CD14-positive monocyte (primary cell): Measurements from ENCODE around the gene CXCL17. TPM values are rescaled to one million over a fixed set of nuclear protein-coding genes. Genes with fewer than 3 reads are reported as not detected.

Source experiments
- DNase-seq, 3 donors: peaks; one replicate each; pipeline ENCODE4 v3.0.0-alpha.2; 2011 to 2022
- H2AFZ ChIP-seq: 2 replicates; pipeline ENCODE4 v1.6.0; 2012; ENCODE audit warnings: mild to moderate bottlenecking, low read depth, low read length, inconsistent platforms; ENCODE audit not compliant: insufficient read depth, poor library complexity, severe bottlenecking
- H3K27ac ChIP-seq, 2 donors: 1 replicate in 1 of 2; 2 replicates in 1 of 2; pipeline ENCODE4 v1.5.1; 2012 to 2013; ENCODE audit warnings: low read length in 2 of 2, control low read depth in 1 of 2, inconsistent platforms in 1 of 2, low read depth in 1 of 2, mild to moderate bottlenecking in 1 of 2
- H3K27me3 ChIP-seq, 2 donors: one replicate each; pipeline versions ENCODE4 v1.6.0 to v1.6.1; 2011 to 2013; ENCODE audit warnings: low read length in 2 of 2; ENCODE audit not compliant: control insufficient read depth in 2 of 2, insufficient read depth in 2 of 2
- H3K36me3 ChIP-seq, 2 donors: replicated peaks in 1 of 2; 1 replicate in 1 of 2; 2 replicates in 1 of 2; pipeline versions ENCODE4 v1.5.1 to v1.6.1; 2012 to 2013; ENCODE audit warnings: low read length in 2 of 2, control low read depth in 1 of 2, inconsistent platforms in 1 of 2, mild to moderate bottlenecking in 1 of 2; ENCODE audit not compliant: insufficient read depth in 2 of 2, control insufficient read depth in 1 of 2
- H3K4me1 ChIP-seq, 2 donors: 1 replicate in 1 of 2; 2 replicates in 1 of 2; pipeline versions ENCODE4 v1.5.1 to v1.6.1; 2012 to 2013; ENCODE audit warnings: low read length in 2 of 2, control low read depth in 1 of 2, inconsistent platforms in 1 of 2, mild to moderate bottlenecking in 1 of 2, moderate library complexity in 1 of 2; ENCODE audit not compliant: insufficient read depth in 2 of 2, control insufficient read depth in 1 of 2
- H3K4me2 ChIP-seq: replicated peaks from 2 replicates; pipeline ENCODE3; 2012; ENCODE audit warnings: low read length, moderate library complexity, mild to moderate bottlenecking; ENCODE audit not compliant: poor library complexity, severe bottlenecking; ENCODE audit errors: extremely low read depth
- H3K4me3 ChIP-seq, 3 experiments: fragments of 200-600 bp in 1 of 3; sonication (generic) in 1 of 3; replicated peaks in 1 of 3; 1 replicate in 2 of 3; 2 replicates in 1 of 3; pipeline ENCODE4 v1.5.1; 2011 to 2013; ENCODE audit warnings: low read length in 3 of 3, mild to moderate bottlenecking in 3 of 3, control low read depth in 2 of 3, low read depth in 2 of 3, inconsistent platforms in 1 of 3, moderate library complexity in 1 of 3
- H3K79me2 ChIP-seq: 2 replicates; pipeline ENCODE4 v1.6.0; 2012; ENCODE audit warnings: mild to moderate bottlenecking, control low read depth, inconsistent platforms, low read length, moderate library complexity; ENCODE audit not compliant: insufficient read depth
- H3K9ac ChIP-seq: 2 replicates; pipeline ENCODE4 v1.6.0; 2017; ENCODE audit warnings: low read length, mild to moderate bottlenecking; ENCODE audit not compliant: insufficient read depth, poor library complexity, severe bottlenecking
- H3K9me3 ChIP-seq, 2 donors: replicated peaks in 1 of 2; 1 replicate in 1 of 2; 2 replicates in 1 of 2; pipeline versions ENCODE4 v1.5.1 to v1.6.1; 2012 to 2013; ENCODE audit warnings: low read length in 2 of 2, control low read depth in 1 of 2; ENCODE audit not compliant: control insufficient read depth in 1 of 2, insufficient read depth in 1 of 2
- H4K20me1 ChIP-seq: 2 replicates; pipeline ENCODE4 v1.6.0; 2012; ENCODE audit warnings: mild to moderate bottlenecking, low read length, control low read depth, moderate library complexity; ENCODE audit not compliant: insufficient read depth
- H3K27ac Mint-ChIP-seq, 7 donors: one replicate each; pipeline ENCODE4 v1.8.0; 2020; ENCODE audit warnings: mild to moderate bottlenecking in 7 of 7, mixed read lengths in 7 of 7, moderate library complexity in 6 of 7, inconsistent platforms in 2 of 7
- H3K27me3 Mint-ChIP-seq, 3 donors: one replicate each; pipeline ENCODE4 v1.8.0; 2021 to 2022; ENCODE audit warnings: low read depth in 3 of 3, mild to moderate bottlenecking in 3 of 3, mixed read lengths in 3 of 3, moderate library complexity in 3 of 3, inconsistent platforms in 1 of 3
- H3K36me3 Mint-ChIP-seq, 2 donors: one replicate each; pipeline ENCODE4 v1.8.0; 2020; ENCODE audit warnings: mixed read lengths in 2 of 2, inconsistent platforms in 1 of 2, mild to moderate bottlenecking in 1 of 2
- H3K4me1 Mint-ChIP-seq: one replicate; pipeline ENCODE4 v1.8.0; 2020; ENCODE audit warnings: mild to moderate bottlenecking, mixed read lengths
- H3K4me3 Mint-ChIP-seq, 2 donors: one replicate each; pipeline ENCODE4 v1.8.0; 2020; ENCODE audit warnings: mild to moderate bottlenecking in 2 of 2, mixed read lengths in 2 of 2, moderate library complexity in 1 of 2
- H3K9me3 Mint-ChIP-seq, 7 donors: one replicate each; pipeline ENCODE4 v1.8.0; 2020 to 2022; ENCODE audit warnings: mixed read lengths in 7 of 7, mild to moderate bottlenecking in 6 of 7, moderate library complexity in 6 of 7, inconsistent platforms in 2 of 7
- CTCF ChIP-seq: fragments of 200-600 bp; IDR thresholded peaks from one replicate; pipeline ENCODE4 v1.8.0; 2022; ENCODE audit warnings: antibody characterized with exemption, mild to moderate bottlenecking
- WGBS: methylation state at CpG from one replicate; pipeline ENCODE4 v1.1.5; 2013; ENCODE audit warnings: missing lambda C conversion rate; ENCODE audit not compliant: insufficient coverage; 5-methylcytosine and 5-hydroxymethylcytosine counted together
- intact Hi-C, 2 donors: fragments of 100-400 bp; cut with micrococcal nuclease; formaldehyde crosslinking; loops; one replicate each; pipeline versions ENCODE4 v1.15.0 to v1.15.1; 2023
- polyA plus RNA-seq, 3 donors: library from polyadenylated mRNA; depleted of rRNA in 1 of 3; unstranded in 2 of 3; stranded (reverse) in 1 of 3; fragments of 300-500 nt in 2 of 3; fragments of >200 nt in 1 of 3; fragmentation: Illumina TruSeq in 2 of 3; gene quantifications; 1 replicate in 2 of 3; 2 replicates in 1 of 3; pipeline ENCODE4 v1.2.3, GENCODE V29; 2012 to 2021

CXCL17 gene
- polyA plus RNA-seq, 3 donors: not detected

GRCh38 chr19:42389899-42390298, 52.8 kb downstream of the CXCL17 start, which contains the start of gene CNFN:
Gene CNFN, minus strand, starts transcription at chr19:42390297. Its CDS starts 1,260 bp downstream, at chr19:42389037.
- TF ChIP-seq CTCF: no peak
- H3K9ac ChIP-seq: no peak within 1 kb of the TSS
- H3K4me3 ChIP-seq: no peak within 1 kb of the TSS
- Mint-ChIP-seq H3K27me3 (peaks cover 23 to 53% (median 38%) of the 10 kb centered on the region in 3 donors), H3K36me3 (no peaks in the 10 kb centered on the region), H3K9me3 (peaks cover 0 to 5% (median 0%) of the 10 kb centered on the region in 7 donors), H3K27ac (peak within 1 kb of the TSS in 1 of 7 donors; percentile 12), H3K4me3 (peak within 1 kb of the TSS in 1 of 2 donors; percentile 70), H3K4me1 (peaks cover 6% of the 10 kb centered on the region)
- intact Hi-C loops: loop anchor here (5.0 to 10.0 kb wide), 2 partner anchors 43 to 265 kb away; no protein-coding TSS in a partner anchor
- no peaks in the 10 kb centered on the region for H3K9me3 ChIP-seq
- no peaks in the 10 kb centered on the region for H3K79me2 ChIP-seq
- no peak within 1 kb of the TSS for H3K27ac ChIP-seq
- H3K36me3 ChIP-seq: no peaks in the 10 kb centered on the region
- DNase-seq: no peak
- H4K20me1 ChIP-seq: no peaks in the 10 kb centered on the region
- WGBS: 66% methylated on average over 11 of the region's 12 CpGs
- H3K4me2 ChIP-seq: no peak within 1 kb of the TSS
- H3K4me1 ChIP-seq: peaks cover 9 to 12% of the 10 kb centered on the region in 2 donors
- peaks cover 0 to 39% of the 10 kb centered on the region in 2 donors for H3K27me3 ChIP-seq
- H2AFZ ChIP-seq: no peak within 1 kb of the TSS

- H3K36me3 Mint-ChIP-seq: no peaks in the 10 kb centered on the region
- peak overlapping the region in 1 of 7 donors; percentile 35 for H3K27ac Mint-ChIP-seq
- 90% methylated on average over 17 of the region's 20 CpGs for WGBS
- Histone ChIP-seq H3K9me3 (no peaks in the 10 kb centered on the region), H3K4me3 (no peak overlapping the region), H3K4me2 (no peak overlapping the region), H3K27me3 (peaks cover 0 to 39% of the 10 kb centered on the region in 2 donors), H3K9ac (no peak overlapping the region), H3K4me1 (peaks cover 9 to 12% of the 10 kb centered on the region in 2 donors), H3K36me3 (no peaks in the 10 kb centered on the region), H4K20me1 (no peaks in the 10 kb centered on the region), H3K79me2 (no peaks in the 10 kb centered on the region), H2AFZ (no peak overlapping the region), H3K27ac (no peak overlapping the region)
- H3K9me3 Mint-ChIP-seq: peaks cover 0 to 5% (median 0%) of the 10 kb centered on the region in 7 donors
- peaks cover 6% of the 10 kb centered on the region for H3K4me1 Mint-ChIP-seq
- H3K27me3 Mint-ChIP-seq: peaks cover 24 to 53% (median 38%) of the 10 kb centered on the region in 3 donors
- intact Hi-C loops: loop anchor here in 1 of 2 donors (5.0 kb wide), 1 partner anchor 42 kb away; no protein-coding TSS in a partner anchor
- no peak for DNase-seq
- TF ChIP-seq CTCF: no peak
- H3K4me3 Mint-ChIP-seq: no peak overlapping the region
Observed at GRCh38 chr19:42388851-42389489, 53.8 kb downstream of the CXCL17 start.
